Natural killer cell (primary cell): ENCODE data around the gene OR8D4. TPM values are rescaled to one million over a fixed set of nuclear protein-coding genes. Genes with fewer than 3 reads are reported as not detected.

Experiments used
- ATAC-seq, 3 donors: fragments of 150-1000 bp in 2 of 3; fragments of 200-7000 bp in 1 of 3; cut with Tn5 transposase; 1 replicate in 1 of 3; 2 replicates in 2 of 3; pipeline ENCODE4 v1.10.0; 2021; ENCODE audit warnings: mild to moderate bottlenecking in 2 of 3, moderate library complexity in 2 of 3
- DNase-seq, 2 donors: peaks; one replicate each; pipeline versions ENCODE4 v3.0.0 to v3.0.0-alpha.2; 2013 to 2021; ENCODE audit warnings: mixed read lengths in 1 of 2
- H3K27ac ChIP-seq: one replicate; pipeline ENCODE4 v1.5.1; 2013; ENCODE audit warnings: mild to moderate bottlenecking, low read length
- H3K27me3 ChIP-seq: one replicate; pipeline ENCODE4 v1.6.1; 2013; ENCODE audit warnings: low read length; ENCODE audit not compliant: control insufficient read depth, insufficient read depth
- H3K36me3 ChIP-seq: one replicate; pipeline ENCODE4 v1.6.1; 2013; ENCODE audit warnings: low read length; ENCODE audit not compliant: control insufficient read depth, insufficient read depth
- H3K4me1 ChIP-seq: one replicate; pipeline ENCODE4 v1.6.1; 2013; ENCODE audit warnings: low read length; ENCODE audit not compliant: control insufficient read depth, insufficient read depth
- H3K4me3 ChIP-seq: one replicate; pipeline ENCODE4 v1.5.1; 2013; ENCODE audit warnings: low read length
- H3K9me3 ChIP-seq: one replicate; pipeline ENCODE4 v1.6.1; 2013; ENCODE audit warnings: low read length; ENCODE audit not compliant: control insufficient read depth, insufficient read depth
- H3K27ac Mint-ChIP-seq, 2 donors: one replicate each; pipeline ENCODE4 v1.8.0; 2022; ENCODE audit warnings: mild to moderate bottlenecking in 2 of 2, mixed read lengths in 2 of 2, moderate library complexity in 1 of 2
- H3K27me3 Mint-ChIP-seq, 2 donors: one replicate each; pipeline ENCODE4 v1.8.0; 2022; ENCODE audit warnings: low read depth in 2 of 2, mixed read lengths in 2 of 2
- H3K36me3 Mint-ChIP-seq: one replicate; pipeline ENCODE4 v1.8.0; 2022; ENCODE audit warnings: mixed read lengths
- H3K4me1 Mint-ChIP-seq, 2 donors: one replicate each; pipeline ENCODE4 v1.8.0; 2022; ENCODE audit warnings: mixed read lengths in 2 of 2
- H3K4me3 Mint-ChIP-seq: one replicate; pipeline ENCODE4 v1.8.0; 2022; ENCODE audit warnings: mild to moderate bottlenecking, moderate library complexity, mixed read lengths
- H3K9me3 Mint-ChIP-seq, 2 donors: one replicate each; pipeline ENCODE4 v1.8.0; 2022; ENCODE audit warnings: mixed read lengths in 2 of 2
- CTCF ChIP-seq: fragments of 200-600 bp; IDR thresholded peaks from one replicate; pipeline ENCODE4 v1.8.0; 2022; ENCODE audit warnings: antibody characterized with exemption
- intact Hi-C: fragments of 100-400 bp; cut with micrococcal nuclease; formaldehyde crosslinking; loops from one replicate; pipeline ENCODE4 v1.14.2; 2022
- total RNA-seq, 4 donors: library from RNA; stranded (reverse); fragments of 120-200 nt in 1 of 4; gene quantifications; one replicate each; pipeline versions ENCODE4 v1.2.3 to v1.2.4, GENCODE V29; 2013 to 2022

The OR8D4 gene
- total RNA-seq, 3 donors from 2014 or later (not counting 1 experiment from before 2014, with no cell fraction given), result not detected

GRCh38 chr11:123956752-123957151 lies 54.8 kb downstream of the OR8D4 start:
- TF ChIP-seq CTCF, result no peak
- H3K4me1 Mint-ChIP-seq, result no peaks in the 10 kb centered on the region
- H3K27me3 ChIP-seq, result no peaks in the 10 kb centered on the region

More at GRCh38 chr11:123956752-123957151, 54.8 kb downstream of the OR8D4 start:
- H3K4me3 ChIP-seq, result no peak overlapping the region
- H3K4me3 Mint-ChIP-seq, result no peak overlapping the region
- ATAC-seq, result no peak
- H3K27ac Mint-ChIP-seq, result no peak overlapping the region
- peaks cover 4 to 5% of the 10 kb centered on the region in 2 donors for H3K9me3 Mint-ChIP-seq
- H3K27me3 Mint-ChIP-seq, result peaks cover 0 to 2% of the 10 kb centered on the region in 2 donors
- no peaks in the 10 kb centered on the region for H3K36me3 Mint-ChIP-seq
- no peaks in the 10 kb centered on the region for H3K4me1 ChIP-seq
- no peak overlapping the region for H3K27ac ChIP-seq
- intact Hi-C loops, result no loop called here
- no peaks in the 10 kb centered on the region for H3K36me3 ChIP-seq
- no peaks in the 10 kb centered on the region for H3K9me3 ChIP-seq
- DNase-seq, result no peak

Other genes starting within 250 kb of the OR8D4 start
- gene SCN3B, start 247.5 kb upstream of the OR8D4 start, total RNA-seq, result not detected
- gene ZNF202, start 160.5 kb upstream of the OR8D4 start, total RNA-seq, result 10 to 100 TPM in 2 of 3 donors, 1 to 10 TPM in 1; 6.8 to 12.6 (median 10.7) TPM
- not detected for gene OR6X1, start 147.6 kb upstream of the OR8D4 start, total RNA-seq
- not detected for gene OR6M1, start 95.8 kb upstream of the OR8D4 start, total RNA-seq
- gene TMEM225, start 16.5 kb upstream of the OR8D4 start, total RNA-seq, result not detected
- not detected for gene OR4D5, start 37.5 kb downstream of the OR8D4 start, total RNA-seq
- gene OR6T1, start 41.7 kb downstream of the OR8D4 start, total RNA-seq, result not detected
- not detected for gene OR10S1, start 75.6 kb downstream of the OR8D4 start, total RNA-seq
- gene OR10G6, start 93.0 kb downstream of the OR8D4 start, total RNA-seq, result not detected
- gene OR10G4, start 110.8 kb downstream of the OR8D4 start, total RNA-seq, result not detected
- gene OR10G9, start 120.8 kb downstream of the OR8D4 start, total RNA-seq, result not detected
- not detected for gene OR10G8, start 124.6 kb downstream of the OR8D4 start, total RNA-seq
- gene OR10G7, start 139.2 kb downstream of the OR8D4 start, total RNA-seq, result not detected
- gene VWA5A, start 213.3 kb downstream of the OR8D4 start, total RNA-seq, result 10 to 100 TPM in 2 of 3 donors, 1 to 10 TPM in 1; 9.2 to 12.9 (median 11.8) TPM